Kidney tubule cell (primary cell): ENCODE data around the gene TACR1.
"Not testable (repeated sequence)": the region's sequence is repeated elsewhere in the genome, so short reads cannot be mapped to it uniquely, and the experiment has no call there.

Source experiments
- DNase-seq: peaks from one replicate; pipeline ENCODE4 v3.0.0-alpha.2; 2018; ENCODE audit warnings: low spot score

Gene TACR1

GRCh38 chr2:75194184-75194868 is 5.0 kb downstream of the TACR1 start:
- DNase-seq, result no peak

- no peak for DNase-seq
Measured at GRCh38 chr2:75192496-75192895, 6.8 kb downstream of the TACR1 start.

- no peak for DNase-seq
Measured at GRCh38 chr2:75190271-75190990, 8.9 kb downstream of the TACR1 start.

- DNase-seq, result no peak
Measured at GRCh38 chr2:75186821-75187220, 12.5 kb downstream of the TACR1 start.

GRCh38 chr2:75182606-75183005 is 16.7 kb downstream of the TACR1 start:
- no peak for DNase-seq

- no peak for DNase-seq
Measured at GRCh38 chr2:75180476-75180875, 18.8 kb downstream of the TACR1 start.

GRCh38 chr2:75177427-75177826 is 21.9 kb downstream of the TACR1 start:
- DNase-seq, result no peak

GRCh38 chr2:75175456-75175855 is 23.9 kb downstream of the TACR1 start:
- no peak for DNase-seq

GRCh38 chr2:75174981-75175380 is 24.3 kb downstream of the TACR1 start:
- no peak for DNase-seq

GRCh38 chr2:75174519-75174918 is 24.8 kb downstream of the TACR1 start:
- DNase-seq, result no peak

GRCh38 chr2:75173740-75174139 is 25.6 kb downstream of the TACR1 start:
- DNase-seq, result no peak

- DNase-seq, result not testable (repeated sequence)
Measured at GRCh38 chr2:75171423-75171822, 27.9 kb downstream of the TACR1 start.

GRCh38 chr2:75170889-75171288 is 28.4 kb downstream of the TACR1 start:
- no peak for DNase-seq

- DNase-seq, result no peak
Measured at GRCh38 chr2:75168186-75168585, 31.1 kb downstream of the TACR1 start.

GRCh38 chr2:75166491-75166890 is 32.8 kb downstream of the TACR1 start:
- no peak for DNase-seq

- peak; percentile 17 for DNase-seq
Measured at GRCh38 chr2:75162897-75163296, 36.4 kb downstream of the TACR1 start.

GRCh38 chr2:75162259-75162658 is 37.1 kb downstream of the TACR1 start:
- no peak for DNase-seq

GRCh38 chr2:75157435-75157834 is 41.9 kb downstream of the TACR1 start:
- no peak for DNase-seq

GRCh38 chr2:75155115-75155514 is 44.2 kb downstream of the TACR1 start:
- no peak for DNase-seq

GRCh38 chr2:75153221-75153620 is 46.1 kb downstream of the TACR1 start:
- no peak for DNase-seq

GRCh38 chr2:75152243-75152642 is 47.1 kb downstream of the TACR1 start:
- not testable (repeated sequence) for DNase-seq

- not testable (repeated sequence) for DNase-seq
Measured at GRCh38 chr2:75147884-75148283, 51.4 kb downstream of the TACR1 start.

GRCh38 chr2:75146606-75147332 is 52.6 kb downstream of the TACR1 start:
- DNase-seq, result no peak
